ENCODE data around the gene HACD2. TPM values are rescaled to one million over a fixed set of nuclear protein-coding genes. Genes with fewer than 3 reads are reported as not detected.
A peak's percentile ranks its signal among the peaks of the same experiment; 100 is the strongest.

HACD2 gene
- total RNA-seq, 1 donor from 2014 or later: 13.9 TPM

DNA sequence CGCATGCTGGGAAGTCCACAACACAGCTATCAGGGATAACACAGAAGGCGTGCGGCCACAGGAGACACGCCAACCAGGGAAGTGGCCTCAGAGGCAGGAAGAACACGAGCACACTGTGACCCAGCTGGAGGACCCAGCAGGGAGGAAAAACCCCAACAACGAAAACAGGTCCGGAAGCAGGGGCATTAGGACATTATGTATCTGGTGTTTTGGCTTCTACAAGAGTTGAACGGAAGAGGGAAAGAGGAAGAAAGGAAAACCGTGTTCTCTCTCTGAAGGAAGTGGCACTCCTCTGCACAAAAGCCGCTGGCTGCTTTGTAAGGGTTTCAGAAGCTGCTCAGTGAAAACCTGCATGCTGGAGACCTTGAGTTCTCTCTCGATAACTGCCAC, 61.8 kb downstream of the HACD2 start:
- DNase-seq (ENCODE audit: low spot score): no peak
- H3K27me3 Mint-ChIP-seq (ENCODE audit: unreplicated experiment): no peaks in the 10 kb centered on the region
- H3K9me3 Mint-ChIP-seq (ENCODE audit: unreplicated experiment): no peaks in the 10 kb centered on the region
- peaks cover 17% of the 10 kb centered on the region for H3K4me1 Mint-ChIP-seq (ENCODE audit: unreplicated experiment)
- no peak for TF ChIP-seq CTCF (IDR thresholded peaks at IDR 0.05; ENCODE audit: unreplicated experiment)
- H3K4me3 Mint-ChIP-seq (ENCODE audit: unreplicated experiment): no peak overlapping the region
- H3K27ac Mint-ChIP-seq (ENCODE audit: unreplicated experiment): peak overlapping the region; percentile 72
- no peaks in the 10 kb centered on the region for H3K36me3 Mint-ChIP-seq (ENCODE audit: low read depth, unreplicated experiment)

- Mint-ChIP-seq H3K4me3 (ENCODE audit: unreplicated experiment) (no peak overlapping the region), H3K9me3 (ENCODE audit: unreplicated experiment) (no peaks in the 10 kb centered on the region), H3K4me1 (ENCODE audit: unreplicated experiment) (peaks cover 17% of the 10 kb centered on the region), H3K27me3 (ENCODE audit: unreplicated experiment) (no peaks in the 10 kb centered on the region), H3K27ac (ENCODE audit: unreplicated experiment) (peak overlapping the region; percentile 48), H3K36me3 (ENCODE audit: low read depth, unreplicated experiment) (no peaks in the 10 kb centered on the region)
- TF ChIP-seq CTCF (IDR thresholded peaks at IDR 0.05; ENCODE audit: unreplicated experiment): no peak
- DNase-seq (ENCODE audit: low spot score): no peak
Measured at GRCh38 chr3:123522320-123523022, 62.4 kb downstream of the HACD2 start.

GRCh38 chr3:123521179-123521969, 63.5 kb downstream of the HACD2 start:
- H3K36me3 Mint-ChIP-seq (ENCODE audit: low read depth, unreplicated experiment): no peaks in the 10 kb centered on the region
- H3K4me3 Mint-ChIP-seq (ENCODE audit: unreplicated experiment): no peak overlapping the region
- H3K9me3 Mint-ChIP-seq (ENCODE audit: unreplicated experiment): no peaks in the 10 kb centered on the region

DNA sequence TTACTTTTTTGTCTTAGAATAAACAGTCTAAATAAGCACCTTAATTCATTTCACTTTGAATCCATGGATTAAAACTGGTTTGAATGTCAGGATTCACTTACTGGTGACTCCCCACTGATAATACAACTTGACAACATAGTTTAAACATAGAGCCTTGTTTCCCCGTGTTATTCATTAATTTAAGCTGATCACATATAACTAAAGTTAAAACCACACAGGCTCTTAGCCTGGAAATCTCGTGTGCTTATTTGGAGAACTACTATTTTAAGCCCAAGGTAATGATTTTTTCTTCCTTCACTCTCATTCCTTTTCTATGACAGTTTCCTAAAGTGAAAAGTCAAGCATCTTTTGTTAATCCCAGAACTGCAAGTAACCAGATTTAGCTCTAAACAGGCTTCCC, 64.2 kb downstream of the HACD2 start:
- Mint-ChIP-seq H3K4me3 (ENCODE audit: unreplicated experiment) (no peak overlapping the region), H3K9me3 (ENCODE audit: unreplicated experiment) (no peaks in the 10 kb centered on the region), H3K27ac (ENCODE audit: unreplicated experiment) (no peak overlapping the region), H3K36me3 (ENCODE audit: low read depth, unreplicated experiment) (no peaks in the 10 kb centered on the region), H3K27me3 (ENCODE audit: unreplicated experiment) (no peaks in the 10 kb centered on the region), H3K4me1 (ENCODE audit: unreplicated experiment) (peaks cover 19% of the 10 kb centered on the region)
- DNase-seq (ENCODE audit: low spot score): no peak
- TF ChIP-seq CTCF (IDR thresholded peaks at IDR 0.05; ENCODE audit: unreplicated experiment): no peak

More at GRCh38 chr3:123521179-123521969, 63.5 kb downstream of the HACD2 start:
- no peak for TF ChIP-seq CTCF (IDR thresholded peaks at IDR 0.05; ENCODE audit: unreplicated experiment)
- Mint-ChIP-seq H3K4me1 (ENCODE audit: unreplicated experiment) (peaks cover 19% of the 10 kb centered on the region), H3K27me3 (ENCODE audit: unreplicated experiment) (no peaks in the 10 kb centered on the region), H3K27ac (ENCODE audit: unreplicated experiment) (no peak overlapping the region)
- DNase-seq (ENCODE audit: low spot score): no peak

All from endothelial cell (in vitro differentiated cells).